Fibroblast of gingiva (primary cell): ENCODE measurements around the gene NAV2.

Experiments
- DNase-seq: peaks from one replicate; pipeline ENCODE4 v3.0.0-alpha.2; 2011; ENCODE audit warnings: low read depth

NAV2 gene

DNA sequence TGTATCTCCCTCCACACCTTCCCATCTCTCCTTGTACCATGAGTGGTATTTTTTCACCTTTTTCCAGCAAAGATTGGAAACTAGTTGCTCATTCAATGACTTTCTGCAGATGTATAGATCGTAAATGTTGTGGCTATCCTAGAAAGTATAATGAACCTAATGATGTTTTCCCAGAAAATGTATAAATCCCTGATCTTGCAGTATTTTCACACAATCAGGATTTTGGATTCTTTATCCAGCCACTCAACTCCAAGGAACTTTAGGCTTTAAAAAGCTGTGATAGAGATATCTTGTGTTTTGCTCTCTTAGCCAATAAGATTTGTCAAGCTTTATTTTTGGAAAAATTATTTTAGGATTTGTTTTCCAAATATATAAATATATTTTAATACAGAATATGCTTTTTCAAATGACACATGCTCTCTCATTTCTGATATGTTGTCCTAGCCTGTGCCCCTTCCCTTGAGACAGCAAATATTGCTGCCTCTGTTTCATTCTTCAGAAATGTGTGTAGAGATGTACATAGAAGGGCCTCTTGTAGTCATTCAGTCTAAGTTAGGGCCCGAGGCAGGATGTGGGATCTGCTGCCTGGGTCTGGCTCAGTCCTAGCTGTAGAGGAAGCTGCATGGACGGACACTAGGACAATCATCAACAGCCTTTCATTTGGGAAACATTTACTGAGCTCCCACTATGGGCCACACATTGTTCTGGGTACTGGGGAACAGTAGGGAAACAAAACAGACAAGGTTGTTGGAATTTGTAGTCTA is 62.4 kb downstream of the NAV2 start:
- DNase-seq, result no peak

DNA sequence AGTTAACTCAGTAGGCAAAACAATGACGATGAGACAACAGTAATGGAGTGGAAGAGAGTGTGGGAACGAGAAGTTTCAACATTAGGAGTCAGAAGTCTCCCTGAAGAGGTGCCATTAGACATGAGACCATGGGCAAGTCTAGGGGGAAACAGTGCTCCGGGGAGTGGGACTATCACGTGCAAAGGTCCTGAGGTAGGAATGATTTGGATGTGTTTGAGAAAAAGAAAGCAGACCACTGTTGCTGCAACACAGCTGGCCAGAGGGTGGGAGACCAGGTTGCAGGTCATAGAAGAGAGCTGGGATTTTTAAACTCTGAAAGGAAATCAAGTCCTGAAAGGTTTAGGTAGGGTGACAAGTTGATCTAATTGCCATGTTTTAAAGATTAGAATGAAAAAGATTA is 63.0 kb downstream of the NAV2 start:
- DNase-seq, result no peak

DNA sequence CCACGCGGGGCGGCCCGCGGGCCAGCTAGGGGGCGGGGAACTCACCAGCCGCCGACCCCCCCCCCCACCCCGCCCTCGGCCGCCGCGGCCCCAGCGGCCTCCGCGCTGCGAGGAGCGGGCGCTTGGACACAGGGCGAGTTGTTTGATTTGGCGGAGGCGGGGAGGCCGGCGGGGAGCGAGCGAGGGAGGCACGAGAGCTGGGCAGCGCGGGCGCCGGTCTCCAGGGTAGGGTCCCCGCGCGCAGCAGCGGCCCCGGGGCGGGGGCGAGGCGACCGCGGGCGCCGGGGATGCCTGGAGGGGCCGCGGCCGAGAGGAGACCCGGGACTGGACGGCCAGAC is 64.4 kb downstream of the NAV2 start:
- no peak for DNase-seq

DNA sequence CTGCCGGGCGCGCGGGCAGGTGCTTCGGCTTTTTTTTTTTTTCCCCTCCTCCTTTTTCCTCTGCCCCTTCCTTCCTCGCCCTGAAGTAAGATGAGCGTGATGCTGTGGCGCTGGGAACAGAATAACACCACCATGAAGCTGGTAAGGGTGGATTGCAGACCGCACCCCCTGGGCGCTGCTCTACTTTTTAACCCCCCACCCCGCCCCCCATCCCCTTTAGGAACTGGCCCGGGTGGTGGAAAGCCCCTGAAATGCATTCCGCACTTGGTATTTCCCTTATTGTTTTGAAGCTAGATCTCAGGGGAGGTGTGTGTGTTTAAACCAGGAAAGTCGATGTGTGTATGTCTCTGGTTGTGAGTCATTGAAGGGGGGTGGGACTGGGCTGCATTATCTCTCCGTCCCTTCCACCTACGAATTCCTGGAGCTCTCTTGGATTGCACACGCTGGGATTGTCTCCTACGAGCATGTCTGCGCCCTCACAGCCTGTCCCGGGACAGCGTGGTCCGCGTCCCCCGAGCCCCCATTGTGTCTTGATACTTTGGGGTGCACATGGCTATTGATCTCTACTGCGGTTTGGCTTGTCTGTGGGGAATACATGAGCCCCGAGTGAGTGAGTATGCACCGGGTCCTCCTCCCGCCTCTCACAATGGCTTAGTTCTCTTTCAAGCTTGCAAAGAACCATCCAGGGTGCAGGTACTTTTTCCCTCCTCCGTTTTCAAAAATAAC is 64.9 kb downstream of the NAV2 start:
- peak; percentile 20 for DNase-seq

DNA sequence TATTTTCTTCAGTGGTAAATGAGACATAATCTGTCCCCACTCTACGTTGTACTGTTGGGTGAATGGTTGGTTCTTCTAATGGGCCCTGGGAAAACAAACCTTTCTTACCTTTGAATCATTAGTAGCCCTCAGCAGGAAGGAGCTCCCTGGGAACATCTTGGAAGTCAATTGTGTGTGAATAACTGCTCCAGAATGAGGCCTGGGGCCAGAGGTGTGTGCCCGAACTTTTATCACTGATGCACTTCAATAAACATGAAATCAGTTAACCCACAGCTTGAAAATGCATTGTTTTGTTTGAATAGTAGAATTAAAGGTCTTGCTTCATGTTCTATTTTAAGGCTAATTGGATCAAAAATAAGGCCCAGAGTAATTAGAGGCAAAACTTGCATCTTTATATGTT is 67.1 kb downstream of the NAV2 start:
- no peak for DNase-seq

DNA sequence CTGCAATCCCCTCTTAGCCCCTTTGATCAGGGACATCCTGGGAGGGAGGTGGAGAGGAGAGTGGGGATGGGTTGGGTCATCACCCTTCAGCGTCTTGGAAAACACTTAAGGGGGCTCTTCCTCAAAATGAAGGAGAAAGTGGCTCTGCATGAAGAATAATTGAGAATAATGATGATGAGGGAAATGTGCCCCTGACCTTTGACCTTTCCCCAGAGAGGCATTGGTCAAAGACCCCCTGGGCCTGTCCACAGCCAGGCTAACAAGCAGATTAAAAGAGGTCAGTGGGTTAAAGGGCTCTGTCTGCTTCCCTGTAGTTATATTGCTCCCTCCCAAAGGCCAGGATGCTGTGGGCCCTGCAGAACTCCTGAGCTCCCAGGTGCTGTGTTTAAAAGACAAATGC is 68.7 kb downstream of the NAV2 start:
- no peak for DNase-seq

DNA sequence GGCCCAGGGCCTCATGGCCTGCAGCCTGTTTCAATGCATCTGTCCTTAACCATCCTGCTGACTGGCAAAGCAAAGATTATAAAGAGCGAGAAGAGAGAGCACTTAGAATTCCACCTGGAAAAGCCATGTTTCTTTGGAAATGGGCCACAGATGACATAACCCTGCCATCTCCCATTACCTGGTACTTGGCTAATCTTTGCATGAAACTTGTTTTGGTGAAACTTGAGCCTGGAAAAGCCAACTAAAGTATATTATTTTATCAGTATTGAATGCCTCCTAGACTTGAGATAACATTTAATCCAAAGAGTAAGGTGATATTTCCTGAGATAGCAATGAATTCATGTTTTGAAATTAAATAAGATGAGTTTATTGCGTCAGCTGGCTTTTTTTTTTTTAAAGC is 72.6 kb downstream of the NAV2 start:
- no peak for DNase-seq

DNA sequence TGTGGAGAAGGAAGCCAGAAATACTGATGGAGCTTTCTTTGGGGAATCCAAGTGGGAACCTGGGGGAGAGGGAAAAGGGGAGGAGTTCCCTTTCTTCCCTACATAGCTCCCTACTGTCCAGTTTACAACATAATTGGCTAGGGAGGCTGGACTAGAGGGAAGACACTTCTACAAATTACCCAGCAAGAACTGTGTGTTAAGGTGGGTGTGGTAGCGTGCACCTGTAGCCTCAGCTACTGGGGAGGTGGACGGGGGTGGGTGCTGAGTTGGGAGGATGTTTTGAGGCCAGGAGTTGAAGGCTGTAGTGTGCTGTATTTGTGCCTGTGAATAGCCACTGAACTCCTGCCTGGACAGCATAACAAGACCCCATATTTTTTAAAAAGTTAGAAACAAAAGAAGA is 74.0 kb downstream of the NAV2 start:
- DNase-seq, result no peak

DNA sequence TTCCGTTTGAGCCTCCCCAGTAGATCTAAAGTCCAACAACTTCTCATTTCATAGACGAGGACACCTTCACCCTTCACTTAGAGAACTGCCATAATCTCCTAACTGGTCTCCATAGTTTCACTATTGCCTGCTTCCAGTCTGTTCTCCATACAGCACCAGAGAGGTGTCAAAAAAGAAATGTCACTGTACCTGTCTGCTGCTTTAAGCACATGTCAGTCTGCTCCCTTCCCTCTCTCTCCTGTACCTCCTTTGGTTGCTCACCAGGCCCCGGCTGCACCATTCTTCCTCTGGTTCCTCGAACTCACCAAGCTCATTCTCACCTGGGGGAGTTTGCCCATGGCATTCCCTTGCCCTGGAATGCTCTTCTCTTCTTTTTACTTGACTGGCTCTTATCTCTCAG is 75.8 kb downstream of the NAV2 start:
- no peak for DNase-seq

DNA sequence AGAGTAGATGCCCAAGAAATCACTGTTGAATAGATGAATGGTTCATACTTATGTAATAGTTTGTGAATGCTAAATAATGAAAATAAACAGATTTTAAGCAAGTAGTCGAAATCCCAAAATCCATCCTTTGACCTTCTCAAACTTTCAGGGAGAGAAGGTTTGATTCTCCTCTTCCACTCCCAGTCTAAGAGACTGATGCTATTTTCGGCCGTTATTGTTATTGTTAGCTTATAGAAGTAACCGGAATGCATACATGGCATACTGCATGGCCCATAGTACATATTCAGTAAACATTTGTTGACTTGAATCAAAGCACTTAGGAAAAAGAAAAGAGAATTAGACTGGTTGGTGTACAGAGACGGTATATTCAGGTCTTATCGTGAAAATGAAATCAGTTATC is 76.6 kb downstream of the NAV2 start:
- DNase-seq, result no peak

DNA sequence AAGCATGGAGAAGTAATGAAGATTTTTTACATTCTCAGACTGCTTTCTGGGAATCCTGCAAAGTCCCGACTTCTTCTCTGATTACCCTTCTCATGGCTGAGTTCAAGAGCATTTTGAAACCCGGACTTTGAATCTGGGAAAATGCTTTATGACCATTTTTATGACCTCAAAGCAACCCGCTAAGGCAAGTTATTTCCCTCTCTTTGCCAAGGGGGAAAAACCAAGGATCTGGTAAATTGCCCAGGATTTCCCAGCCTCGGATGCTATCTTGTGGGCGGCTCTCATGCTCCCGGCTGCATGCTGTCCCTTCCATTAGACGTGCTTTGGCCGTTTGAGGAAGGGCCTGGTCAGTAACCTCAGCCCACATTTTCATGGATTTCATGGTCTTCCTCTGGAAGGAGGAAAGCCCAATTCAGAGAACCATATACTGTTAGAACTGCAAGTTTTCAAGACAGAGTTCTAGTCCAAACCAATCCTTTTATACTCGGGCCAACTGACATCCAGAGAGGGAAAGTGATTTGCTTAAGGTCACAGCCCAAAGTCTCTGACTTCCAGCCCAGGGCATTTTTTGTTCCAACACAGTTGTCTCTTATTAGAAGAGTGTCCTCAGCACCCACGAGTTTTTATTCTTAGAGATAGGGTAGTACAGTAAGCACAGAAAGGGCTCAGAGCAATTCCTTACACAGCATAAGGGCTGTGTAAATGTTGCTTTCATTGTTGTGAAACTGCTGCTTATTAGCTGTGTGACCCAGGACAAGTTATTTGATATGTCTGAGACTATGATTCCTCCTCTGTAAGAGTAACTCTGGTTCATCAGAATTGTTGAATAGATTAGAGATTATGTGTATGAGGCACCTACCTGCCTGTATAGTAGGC is 77.4 kb downstream of the NAV2 start:
- DNase-seq, result peak; percentile 58

DNA sequence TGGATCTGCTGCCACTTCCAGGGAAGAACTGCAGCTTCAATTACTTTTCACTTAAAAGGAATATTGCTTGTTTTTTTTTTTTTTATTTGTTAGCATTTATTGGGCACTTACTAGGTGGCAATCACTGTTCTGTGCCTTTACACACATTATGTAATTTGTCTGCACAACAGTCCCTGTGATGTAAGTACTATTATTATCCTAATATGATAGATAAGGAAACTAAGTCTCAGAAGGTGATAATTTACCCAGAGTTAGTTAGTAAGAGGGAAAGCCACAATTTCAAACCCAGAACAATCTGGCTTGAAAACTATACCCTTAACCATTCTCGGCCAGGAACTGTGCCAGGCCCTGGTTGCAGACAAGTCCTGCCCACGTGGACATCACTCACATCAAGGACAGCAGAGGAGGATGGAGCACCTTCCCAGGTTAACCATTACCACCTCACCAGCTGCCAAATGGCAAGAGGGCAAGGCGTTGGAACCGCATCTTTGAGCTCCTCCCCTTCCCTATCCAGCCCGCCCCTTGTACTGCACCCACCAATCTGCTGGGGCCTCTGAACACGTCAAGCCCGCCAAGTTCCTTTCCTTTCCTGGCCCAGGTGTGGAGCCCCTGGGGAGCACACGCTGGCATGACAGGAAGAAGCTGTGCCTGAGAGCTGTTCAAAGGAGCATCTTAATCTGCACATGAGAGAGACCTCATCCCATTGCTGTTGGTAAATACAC is 78.4 kb downstream of the NAV2 start:
- no peak for DNase-seq

DNA sequence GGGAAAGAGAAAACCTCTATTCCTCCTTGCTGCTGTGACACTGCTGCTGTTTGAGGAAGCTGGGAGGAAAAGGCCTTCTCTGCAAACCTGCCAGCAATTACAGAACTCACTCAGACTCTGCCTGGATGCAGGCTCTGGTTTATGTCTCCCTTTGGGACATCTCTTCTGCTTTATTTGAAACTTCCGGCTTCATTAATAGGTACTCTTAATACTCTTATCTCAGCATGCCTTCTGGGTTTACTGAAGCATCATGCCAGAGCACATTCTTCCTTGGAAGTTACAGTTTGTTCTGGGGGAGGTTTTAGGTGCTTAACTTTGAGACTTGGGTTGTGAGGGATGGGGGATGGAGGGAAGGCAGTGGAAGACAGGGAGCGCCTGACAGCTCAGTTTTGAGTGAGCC is 79.9 kb downstream of the NAV2 start:
- DNase-seq, result no peak

DNA sequence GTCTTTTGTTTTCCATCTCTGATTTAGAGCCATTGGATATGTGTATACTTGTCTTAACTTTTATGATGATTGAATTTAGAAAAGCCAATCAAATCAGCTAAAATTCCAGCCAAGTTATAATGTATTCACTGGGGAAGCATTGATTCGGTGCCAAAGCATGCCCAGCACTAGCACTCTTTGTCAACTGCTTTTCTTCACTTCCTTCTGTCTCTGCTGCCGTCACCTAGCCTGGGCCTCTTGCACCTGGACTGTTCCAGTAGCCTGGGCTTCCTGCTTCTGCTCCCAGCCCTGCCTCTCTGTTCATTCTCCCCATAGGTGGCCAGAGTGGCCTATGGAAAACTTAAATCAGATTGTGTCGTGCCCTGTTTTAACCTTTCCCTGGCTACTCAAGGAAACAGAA is 80.7 kb downstream of the NAV2 start:
- no peak for DNase-seq

DNA sequence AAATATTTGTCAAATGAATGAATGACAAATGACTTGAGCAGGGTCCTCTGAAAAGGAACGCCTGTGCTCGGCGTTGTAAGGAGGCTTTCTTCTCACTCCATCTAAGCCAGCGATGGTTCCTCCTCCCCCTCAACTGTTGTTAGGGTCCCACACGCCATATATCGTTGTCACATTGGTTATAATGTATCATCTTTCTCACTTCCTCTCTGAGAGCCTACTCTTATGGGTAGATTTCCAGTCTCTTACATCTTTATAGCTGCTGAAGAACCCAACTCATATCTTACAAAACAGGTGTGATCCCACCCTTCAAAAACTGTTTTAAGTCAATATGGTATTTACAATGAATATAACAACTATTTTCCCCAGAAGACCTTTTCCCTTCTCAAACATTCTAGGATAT is 81.5 kb downstream of the NAV2 start:
- DNase-seq, result no peak

DNA sequence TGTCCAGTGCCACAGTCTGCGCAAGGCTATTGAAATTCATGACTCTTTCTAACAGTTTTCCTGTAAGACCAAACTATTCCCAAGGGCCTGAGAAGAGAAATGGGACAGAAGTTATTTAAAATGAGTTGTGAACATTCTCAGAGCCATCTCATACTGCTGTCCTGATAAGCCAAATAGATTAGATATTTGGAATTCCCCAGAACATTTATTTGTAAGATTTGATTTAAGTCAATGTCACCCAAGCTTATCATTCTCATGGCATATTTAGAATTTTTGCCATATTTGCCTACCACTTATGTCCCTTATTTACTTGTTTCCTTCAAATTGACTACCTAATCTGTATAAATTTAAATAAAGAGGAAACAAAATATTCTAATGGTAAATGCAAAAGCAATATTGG is 82.4 kb downstream of the NAV2 start:
- no peak for DNase-seq

DNA sequence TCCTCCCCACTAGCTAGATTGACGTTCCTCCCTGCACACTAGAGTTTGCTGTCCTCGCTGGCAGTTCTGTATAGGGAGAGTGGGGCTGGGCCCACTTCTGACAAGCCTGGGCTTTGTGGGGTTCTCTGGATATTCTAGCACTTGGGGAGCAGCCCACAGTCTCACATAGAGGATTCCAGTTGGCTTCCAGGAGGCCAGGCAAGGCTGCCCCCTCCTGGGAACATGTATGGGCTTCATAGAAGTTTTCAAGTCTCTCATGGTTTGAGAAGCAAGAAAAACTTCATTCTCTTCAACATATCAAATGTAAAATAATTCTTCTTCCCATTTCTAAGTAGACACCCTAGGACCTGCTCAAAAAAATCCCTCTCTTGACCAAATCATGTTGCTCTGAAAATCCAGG is 87.5 kb downstream of the NAV2 start:
- DNase-seq, result no peak

DNA sequence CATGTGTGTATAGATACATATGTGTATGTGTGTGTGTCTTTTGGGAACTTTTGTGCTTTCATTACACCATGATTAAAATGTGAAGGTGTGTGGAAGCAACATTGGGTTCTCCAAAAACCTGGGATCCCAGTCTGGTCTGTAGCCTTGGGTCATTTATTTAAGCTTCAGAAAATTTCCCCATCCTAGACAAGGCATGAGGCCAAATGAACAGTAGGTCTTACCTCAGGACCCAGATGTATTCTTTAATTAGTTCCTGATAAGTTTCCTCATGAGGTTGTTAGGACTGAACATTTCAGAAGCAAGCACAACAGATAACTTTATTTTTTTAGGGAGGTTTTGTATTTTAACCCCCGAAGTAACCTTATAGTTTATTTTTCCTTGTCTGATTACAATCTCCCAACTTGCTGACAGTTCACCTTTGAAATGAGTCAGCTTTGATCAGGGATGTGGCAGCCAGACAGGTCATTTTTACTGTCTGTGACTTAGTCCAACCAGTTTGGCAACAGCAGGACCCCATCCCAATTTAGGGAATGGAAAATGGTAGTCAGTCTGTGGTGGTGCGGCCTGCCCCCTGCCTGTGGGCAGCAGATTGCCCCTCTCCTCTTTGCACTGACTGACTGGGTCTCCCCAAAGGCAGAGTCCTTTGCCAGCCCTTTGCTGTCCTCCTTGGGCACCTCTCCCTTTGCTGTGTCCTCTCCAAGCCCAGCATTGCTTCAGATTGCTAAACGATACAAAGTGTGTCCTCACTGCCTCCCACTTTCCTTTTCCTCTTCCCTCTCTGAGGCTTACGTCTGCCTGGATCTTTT is 88.3 kb downstream of the NAV2 start:
- DNase-seq, result peak; percentile 48

DNA sequence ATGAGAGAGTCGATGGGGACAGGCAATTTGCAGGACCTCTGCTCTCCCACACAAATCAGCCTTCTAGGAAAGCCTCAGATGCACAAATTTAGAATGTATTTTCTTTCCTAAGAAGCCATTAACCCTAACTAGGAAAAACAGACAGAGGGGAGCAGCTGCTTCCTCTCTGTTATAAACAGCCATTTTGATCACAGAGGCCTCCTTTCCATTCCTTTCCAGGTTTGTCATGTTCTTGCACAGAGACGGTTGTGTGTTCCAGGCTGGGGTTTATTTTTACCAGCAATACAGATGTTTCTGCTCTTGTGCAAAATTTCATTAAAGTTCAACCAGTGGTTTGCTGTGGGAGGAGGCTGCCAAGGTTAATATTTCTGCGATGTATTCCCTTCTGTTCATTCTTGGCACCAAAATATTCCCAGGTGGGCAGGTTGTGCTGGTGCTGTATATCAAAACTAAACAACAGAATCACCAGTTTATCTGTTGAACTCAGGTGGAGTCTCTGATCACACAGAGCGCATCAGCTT is 90.2 kb downstream of the NAV2 start:
- DNase-seq, result no peak

DNA sequence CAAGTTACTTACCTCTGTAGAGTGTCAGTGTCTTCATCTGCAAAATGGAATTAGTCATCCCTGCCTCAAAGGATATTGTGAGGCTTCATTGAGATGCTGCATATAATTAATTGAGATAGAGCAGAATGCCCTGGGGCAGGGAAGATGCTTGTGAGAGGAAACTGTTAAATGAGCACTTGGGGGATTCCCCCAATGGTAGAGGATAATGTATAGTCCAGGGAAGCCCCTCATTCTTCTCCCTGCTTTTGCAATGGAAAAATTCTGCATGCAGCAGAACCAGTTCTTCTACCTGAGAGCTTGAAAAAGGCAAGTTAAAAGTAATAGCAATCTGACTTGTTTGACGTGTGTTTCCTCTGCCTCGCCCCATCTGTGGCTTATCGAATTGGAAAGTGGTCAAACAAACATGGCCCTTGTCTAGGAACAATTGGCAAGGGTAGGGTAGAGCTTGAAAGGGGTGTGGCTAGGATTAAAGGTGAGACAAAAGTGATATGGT is 90.9 kb downstream of the NAV2 start:
- no peak for DNase-seq

DNA sequence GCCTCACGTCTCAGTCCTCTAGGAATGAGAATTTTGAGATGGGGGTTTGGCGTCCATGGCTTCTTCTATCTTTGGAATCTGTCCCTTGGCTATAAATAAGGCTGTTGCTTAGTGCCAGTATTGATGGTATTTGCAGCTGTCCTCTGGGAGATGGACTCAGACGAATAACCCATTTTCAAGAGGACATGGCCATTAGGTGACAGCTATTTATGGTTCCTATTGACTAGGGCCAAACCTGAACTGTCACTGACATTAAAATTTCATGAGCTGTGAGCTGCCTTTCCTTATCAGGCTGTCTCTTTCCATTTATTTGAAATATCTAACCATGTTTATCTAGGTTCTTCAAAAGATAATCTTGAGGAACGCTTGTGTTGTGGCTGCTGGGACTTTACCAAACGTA is 92.7 kb downstream of the NAV2 start:
- DNase-seq, result no peak
